Measurements from ENCODE around the gene LLGL1. TPM values are rescaled to one million over a fixed set of nuclear protein-coding genes. Genes with fewer than 3 reads are reported as not detected.

The LLGL1 gene
- total and polyA plus RNA-seq, 10 of the 15 experiments (the other 5 are each of a cell fraction or from before 2014, with no cell fraction given) = 0.02 to 9.2 (median 2.5) TPM

DNA sequence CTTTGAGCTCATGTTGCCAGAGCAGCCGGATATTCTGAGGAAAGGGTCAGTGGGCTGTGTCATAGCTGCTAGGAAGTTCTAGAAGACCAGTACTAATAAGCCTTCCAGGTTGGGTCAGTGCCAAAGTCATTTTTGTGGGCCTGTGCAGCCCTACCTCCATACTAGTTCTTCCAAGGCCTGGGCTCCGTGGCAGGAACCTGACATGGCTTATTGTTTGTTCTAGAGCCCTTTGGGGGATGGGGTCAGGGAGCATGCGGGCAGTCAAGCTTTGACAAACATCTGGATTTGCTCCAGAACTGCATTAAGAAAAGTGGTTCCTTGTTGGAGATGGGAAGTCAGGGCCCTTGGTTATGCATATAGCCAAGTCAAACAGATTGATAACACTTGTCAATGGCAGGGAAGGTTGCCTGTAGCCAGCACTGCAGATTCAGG, 34.2 kb upstream of the LLGL1 start:
- intact Hi-C loops (cut with micrococcal nuclease; ENCODE audit: unreplicated experiment) (no loop called here), in situ Hi-C loops (cut with MboI) (no loop called here)
- CTCF ChIA-PET = interaction anchor here (0.5 to 3.6 kb wide), 4 partner anchors 8 to 53 kb away, joined by 3 to 24 read pairs (median 11); no protein-coding TSS in a partner anchor
- DNase-seq (ENCODE audit: low read depth, low spot score) (no peak), ATAC-seq (no peak), FAIRE-seq (no peak)
- Histone ChIP-seq H3K79me2 (ENCODE audit: control insufficient read depth, insufficient read depth, low read length) (peaks cover 69% of the 10 kb centered on the region), H3K9ac (ENCODE audit: control insufficient read depth, insufficient read depth, low read length) (no peak overlapping the region), H3K9me3 (replicated peaks; ENCODE audit: control insufficient read depth, insufficient read depth, low read length) (no peaks in the 10 kb centered on the region), H3K36me3 (ENCODE audit: control insufficient read depth in 2 of 2, insufficient read depth in 2 of 2, low read length in 1 of 2) (peaks cover 14 to 39% of the 10 kb centered on the region in 2 experiments), H2AFZ (ENCODE audit: control insufficient read depth, low read depth, low read length) (no peak overlapping the region), H3K27ac (ENCODE audit: control insufficient read depth, insufficient read depth) (no peak overlapping the region), H3K27me3 (replicated peaks in 1 of 2; ENCODE audit: control insufficient read depth in 2 of 2, insufficient read depth in 2 of 2, low read length in 1 of 2) (no peaks in the 10 kb centered on the region), H3K4me1 (ENCODE audit: control insufficient read depth, insufficient read depth, low read length) (no peaks in the 10 kb centered on the region; the same call in 1 of the 2 replicates), H4K20me1 (ENCODE audit: control insufficient read depth, insufficient read depth) (peaks cover 32% of the 10 kb centered on the region), H3K4me3 (peak overlapping the region; percentile 16; the same call in 1 of the 2 replicates), H3K4me2 (ENCODE audit: control insufficient read depth, insufficient read depth) (peak overlapping the region; percentile 75)
- TF ChIP-seq, protein P1, sequence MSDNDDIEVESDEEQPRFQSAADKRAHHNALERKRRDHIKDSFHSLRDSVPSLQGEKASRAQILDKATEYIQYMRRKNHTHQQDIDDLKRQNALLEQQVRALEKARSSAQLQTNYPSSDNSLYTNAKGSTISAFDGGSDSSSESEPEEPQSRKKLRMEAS (IDR thresholded peaks at IDR 0.05; ENCODE audit: low read depth, low read length) = no peak
- TF ChIP-seq ZNF622 (IDR thresholded peaks at IDR 0.05) (no peak), GABPA (IDR thresholded peaks at IDR 0.05; ENCODE audit: low read depth) (no peak), MTA2 (IDR thresholded peaks at IDR 0.05; ENCODE audit: low read depth) (no peak)
- TF ChIP-seq, protein P2, sequence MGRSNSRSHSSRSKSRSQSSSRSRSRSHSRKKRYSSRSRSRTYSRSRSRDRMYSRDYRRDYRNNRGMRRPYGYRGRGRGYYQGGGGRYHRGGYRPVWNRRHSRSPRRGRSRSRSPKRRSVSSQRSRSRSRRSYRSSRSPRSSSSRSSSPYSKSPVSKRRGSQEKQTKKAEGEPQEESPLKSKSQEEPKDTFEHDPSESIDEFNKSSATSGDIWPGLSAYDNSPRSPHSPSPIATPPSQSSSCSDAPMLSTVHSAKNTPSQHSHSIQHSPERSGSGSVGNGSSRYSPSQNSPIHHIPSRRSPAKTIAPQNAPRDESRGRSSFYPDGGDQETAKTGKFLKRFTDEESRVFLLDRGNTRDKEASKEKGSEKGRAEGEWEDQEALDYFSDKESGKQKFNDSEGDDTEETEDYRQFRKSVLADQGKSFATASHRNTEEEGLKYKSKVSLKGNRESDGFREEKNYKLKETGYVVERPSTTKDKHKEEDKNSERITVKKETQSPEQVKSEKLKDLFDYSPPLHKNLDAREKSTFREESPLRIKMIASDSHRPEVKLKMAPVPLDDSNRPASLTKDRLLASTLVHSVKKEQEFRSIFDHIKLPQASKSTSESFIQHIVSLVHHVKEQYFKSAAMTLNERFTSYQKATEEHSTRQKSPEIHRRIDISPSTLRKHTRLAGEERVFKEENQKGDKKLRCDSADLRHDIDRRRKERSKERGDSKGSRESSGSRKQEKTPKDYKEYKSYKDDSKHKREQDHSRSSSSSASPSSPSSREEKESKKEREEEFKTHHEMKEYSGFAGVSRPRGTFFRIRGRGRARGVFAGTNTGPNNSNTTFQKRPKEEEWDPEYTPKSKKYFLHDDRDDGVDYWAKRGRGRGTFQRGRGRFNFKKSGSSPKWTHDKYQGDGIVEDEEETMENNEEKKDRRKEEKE (IDR thresholded peaks at IDR 0.05) = no peak
- TF ChIP-seq, protein P3, sequence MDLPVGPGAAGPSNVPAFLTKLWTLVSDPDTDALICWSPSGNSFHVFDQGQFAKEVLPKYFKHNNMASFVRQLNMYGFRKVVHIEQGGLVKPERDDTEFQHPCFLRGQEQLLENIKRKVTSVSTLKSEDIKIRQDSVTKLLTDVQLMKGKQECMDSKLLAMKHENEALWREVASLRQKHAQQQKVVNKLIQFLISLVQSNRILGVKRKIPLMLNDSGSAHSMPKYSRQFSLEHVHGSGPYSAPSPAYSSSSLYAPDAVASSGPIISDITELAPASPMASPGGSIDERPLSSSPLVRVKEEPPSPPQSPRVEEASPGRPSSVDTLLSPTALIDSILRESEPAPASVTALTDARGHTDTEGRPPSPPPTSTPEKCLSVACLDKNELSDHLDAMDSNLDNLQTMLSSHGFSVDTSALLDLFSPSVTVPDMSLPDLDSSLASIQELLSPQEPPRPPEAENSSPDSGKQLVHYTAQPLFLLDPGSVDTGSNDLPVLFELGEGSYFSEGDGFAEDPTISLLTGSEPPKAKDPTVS (IDR thresholded peaks at IDR 0.05; ENCODE audit: low read depth, low read length) = no peak
- no TSS peak for BruUV-seq (replicated peaks)
- SMC1A ChIA-PET (ENCODE audit: uncharacterized antibody, unreplicated experiment) = interaction anchor here (1.1 kb wide), 1 partner anchor 49 kb away, joined by 4 read pairs; no protein-coding TSS in a partner anchor
- RAD21 ChIA-PET (ENCODE audit: unreplicated experiment) = interaction anchor here (4.5 kb wide), 1 partner anchor 50 kb away, joined by 28 read pairs; no protein-coding TSS in a partner anchor
- 80% methylated on average over 3 of the region's 3 CpGs for WGBS (ENCODE audit: insufficient coverage, insufficient replicate concordance, low lambda C conversion rate, missing lambda C conversion rate)
- POLR2A ChIA-PET = interaction anchor here (2.1 to 2.3 kb wide), 2 partner anchors 7 to 12 kb away, joined by 6 read pairs; no protein-coding TSS in a partner anchor

All from GM12878 (cell line).